BJ (cell line): ENCODE data around the gene GAMT. TPM values are rescaled to one million over a fixed set of nuclear protein-coding genes. Genes with fewer than 3 reads are reported as not detected.

Experiments used
- CTCF ChIA-PET: fragments of 350-600 bp; formaldehyde crosslinking; extraction: SDS; loops from one replicate; lab custom pipeline; 2021; ENCODE audit warnings: antibody characterized with exemption, inconsistent platforms; lab: Yijun Ruan, JAX
- POLR2A ChIA-PET: fragments of 300-600 bp; sonication (Branson Sonifier 250); formaldehyde crosslinking; extraction: SDS; loops from one replicate; lab custom pipeline; 2021; ENCODE audit warnings: antibody characterized with exemption; lab: Charles Lee
- DNase-seq: peaks from one replicate; pipeline ENCODE4 v3.0.0-alpha.2; 2011; ENCODE audit warnings: low read depth
- H3K27me3 ChIP-seq: 2 replicates; pipeline ENCODE4 v1.6.0; 2011; ENCODE audit warnings: low read length; ENCODE audit not compliant: control insufficient read depth, insufficient read depth
- H3K36me3 ChIP-seq: 2 replicates; pipeline ENCODE4 v1.5.1; 2011; ENCODE audit warnings: low read length; ENCODE audit not compliant: control insufficient read depth, insufficient read depth
- H3K4me3 ChIP-seq: 2 replicates; pipeline ENCODE4 v1.5.1; 2011; ENCODE audit warnings: low read depth, mild to moderate bottlenecking, control low read depth, low read length
- CTCF ChIP-seq: IDR thresholded peaks from 2 replicates; pipeline ENCODE4 v1.5.1; 2011; ENCODE audit warnings: low read depth, mild to moderate bottlenecking, control low read depth, inconsistent platforms, low read length, moderate library complexity; ENCODE audit not compliant: insufficient read depth
- polyA plus RNA-seq: library from polyadenylated mRNA; depleted of rRNA; stranded (reverse); fragments of >200 nt; gene quantifications from 2 replicates; pipeline ENCODE4 v1.2.3, GENCODE V29; 2011

GAMT gene
- polyA plus RNA-seq, 1 experiment, result 43.7 TPM

- ChIA-PET CTCF (interaction anchor here (0.8 to 1.8 kb wide), 2 partner anchors 11 to 77 kb away, joined by 3 to 4 read pairs; no protein-coding TSS in a partner anchor), POLR2A (no interaction called here)
- peak overlapping the region; percentile 74 for H3K4me3 ChIP-seq
- TF ChIP-seq CTCF, result no peak
- no peaks in the 10 kb centered on the region for H3K27me3 ChIP-seq
- H3K36me3 ChIP-seq, result peaks cover 12% of the 10 kb centered on the region
- DNase-seq, result no peak
Measured at GRCh38 chr19:1356508-1356865, 44.9 kb downstream of the GAMT start.

- peaks cover 12% of the 10 kb centered on the region for H3K36me3 ChIP-seq
- ChIA-PET POLR2A (interaction anchor here (0.6 kb wide), 1 partner anchor 43 kb away, joined by 25 read pairs; no protein-coding TSS in a partner anchor), CTCF (interaction anchor here (0.8 to 1.8 kb wide), 2 partner anchors 11 to 76 kb away, joined by 3 to 4 read pairs; no protein-coding TSS in a partner anchor)
- no peaks in the 10 kb centered on the region for H3K27me3 ChIP-seq
- H3K4me3 ChIP-seq, result peak overlapping the region; percentile 74
- DNase-seq, result no peak
- TF ChIP-seq CTCF, result no peak
Measured at GRCh38 chr19:1355568-1356507, 45.5 kb downstream of the GAMT start.

- DNase-seq, result no peak
- TF ChIP-seq CTCF, result no peak
- CTCF ChIA-PET, result interaction anchor here (1.0 kb wide), 1 partner anchor 10 kb away, joined by 3 read pairs; no protein-coding TSS in a partner anchor
- Histone ChIP-seq H3K36me3 (peaks cover 10% of the 10 kb centered on the region), H3K27me3 (no peaks in the 10 kb centered on the region), H3K4me3 (peak overlapping the region; percentile 74)
- POLR2A ChIA-PET, result interaction anchor here (0.5 kb wide), 1 partner anchor 11 kb away, joined by 14 read pairs; no protein-coding TSS in a partner anchor
Measured at GRCh38 chr19:1354970-1355567, 46.3 kb downstream of the GAMT start.

GRCh38 chr19:1353144-1353543 lies 48.2 kb downstream of the GAMT start:
- POLR2A ChIA-PET, result no interaction called here
- Histone ChIP-seq H3K27me3 (no peaks in the 10 kb centered on the region), H3K36me3 (peaks cover 4% of the 10 kb centered on the region), H3K4me3 (no peak overlapping the region)
- TF ChIP-seq CTCF, result no peak
- no peak for DNase-seq
- CTCF ChIA-PET, result interaction anchor here (1.5 kb wide), 1 partner anchor 73 kb away, joined by 3 read pairs; no protein-coding TSS in a partner anchor

- POLR2A ChIA-PET, result no interaction called here
- H3K36me3 ChIP-seq, result no peaks in the 10 kb centered on the region
- no peaks in the 10 kb centered on the region for H3K27me3 ChIP-seq
- H3K4me3 ChIP-seq, result no peak overlapping the region
- CTCF ChIA-PET, result no interaction called here
- no peak for TF ChIP-seq CTCF
- no peak for DNase-seq
Measured at GRCh38 chr19:1351381-1351851, 49.9 kb downstream of the GAMT start.
